Mammary epithelial cell (primary cell): ENCODE measurements around the gene URI1.

Experiments used
- CTCF ChIP-seq, 2 donors: IDR thresholded peaks in 1 of 2; conservative IDR thresholded peaks in 1 of 2; 2 replicates each; pipeline ENCODE4 v1.5.1; 2011 to 2012; ENCODE audit warnings: inconsistent platforms in 2 of 2, low read length in 2 of 2, mild to moderate bottlenecking in 2 of 2, control low read depth in 1 of 2, low read depth in 1 of 2; ENCODE audit not compliant: insufficient read depth in 1 of 2; ENCODE audit errors: extremely low read depth in 1 of 2
- EZH2 ChIP-seq: IDR thresholded peaks from 2 replicates; pipeline ENCODE4 v1.6.1; 2012; ENCODE audit warnings: low read length, inconsistent platforms, borderline replicate concordance

- no peak for TF ChIP-seq EZH2
- TF ChIP-seq CTCF (conservative IDR thresholded peaks at IDR 0.05 in 1 of 2, IDR thresholded peaks at IDR 0.05 in 1 of 2; ENCODE audit: extremely low read depth in 1 of 2, insufficient read depth in 1 of 2, low read depth in 1 of 2, low read length in 2 of 2): no peak
Observed at GRCh38 chr19:30064771-30065494, 122.9 kb downstream of the URI1 start.
